Stimulated activated naive CD8-positive, alpha-beta T cell treated with anti-CD3 and anti-CD28 coated beads, Interleukin-15, amount 100 ng/mL, for 72 hours (primary cell): Measurements from ENCODE around the gene TFCP2.
A peak's percentile ranks its signal among the peaks of the same experiment; 100 is the strongest.
"Not testable (repeated sequence)": the region's sequence is repeated elsewhere in the genome, so short reads cannot be mapped to it uniquely, and the experiment has no call there.

Source experiments
- ATAC-seq: fragments of 150-1000 bp; cut with Tn5 transposase; 2 replicates; pipeline ENCODE4 v1.10.0; 2021; ENCODE audit warnings: mild to moderate bottlenecking, moderate library complexity
- DNase-seq, 2 donors: peaks; one replicate each; pipeline ENCODE4 v3.0.0; 2021 to 2022
- H3K27ac Mint-ChIP-seq, 2 donors: one replicate each; pipeline ENCODE4 v1.8.0; 2022; ENCODE audit warnings: mild to moderate bottlenecking in 2 of 2, mixed read lengths in 2 of 2, moderate library complexity in 2 of 2
- H3K27me3 Mint-ChIP-seq: one replicate; pipeline ENCODE4 v1.8.0; 2022; ENCODE audit warnings: mixed read lengths
- H3K4me1 Mint-ChIP-seq: one replicate; pipeline ENCODE4 v1.8.0; 2022; ENCODE audit warnings: mild to moderate bottlenecking, mixed read lengths
- H3K4me3 Mint-ChIP-seq, 2 donors: one replicate each; pipeline ENCODE4 v1.8.0; 2022; ENCODE audit warnings: mild to moderate bottlenecking in 2 of 2, mixed read lengths in 2 of 2, moderate library complexity in 1 of 2
- H3K9me3 Mint-ChIP-seq, 2 donors: one replicate each; pipeline ENCODE4 v1.8.0; 2022; ENCODE audit warnings: mixed read lengths in 2 of 2

Gene TFCP2, protein sequence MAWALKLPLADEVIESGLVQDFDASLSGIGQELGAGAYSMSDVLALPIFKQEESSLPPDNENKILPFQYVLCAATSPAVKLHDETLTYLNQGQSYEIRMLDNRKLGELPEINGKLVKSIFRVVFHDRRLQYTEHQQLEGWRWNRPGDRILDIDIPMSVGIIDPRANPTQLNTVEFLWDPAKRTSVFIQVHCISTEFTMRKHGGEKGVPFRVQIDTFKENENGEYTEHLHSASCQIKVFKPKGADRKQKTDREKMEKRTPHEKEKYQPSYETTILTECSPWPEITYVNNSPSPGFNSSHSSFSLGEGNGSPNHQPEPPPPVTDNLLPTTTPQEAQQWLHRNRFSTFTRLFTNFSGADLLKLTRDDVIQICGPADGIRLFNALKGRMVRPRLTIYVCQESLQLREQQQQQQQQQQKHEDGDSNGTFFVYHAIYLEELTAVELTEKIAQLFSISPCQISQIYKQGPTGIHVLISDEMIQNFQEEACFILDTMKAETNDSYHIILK

DNA sequence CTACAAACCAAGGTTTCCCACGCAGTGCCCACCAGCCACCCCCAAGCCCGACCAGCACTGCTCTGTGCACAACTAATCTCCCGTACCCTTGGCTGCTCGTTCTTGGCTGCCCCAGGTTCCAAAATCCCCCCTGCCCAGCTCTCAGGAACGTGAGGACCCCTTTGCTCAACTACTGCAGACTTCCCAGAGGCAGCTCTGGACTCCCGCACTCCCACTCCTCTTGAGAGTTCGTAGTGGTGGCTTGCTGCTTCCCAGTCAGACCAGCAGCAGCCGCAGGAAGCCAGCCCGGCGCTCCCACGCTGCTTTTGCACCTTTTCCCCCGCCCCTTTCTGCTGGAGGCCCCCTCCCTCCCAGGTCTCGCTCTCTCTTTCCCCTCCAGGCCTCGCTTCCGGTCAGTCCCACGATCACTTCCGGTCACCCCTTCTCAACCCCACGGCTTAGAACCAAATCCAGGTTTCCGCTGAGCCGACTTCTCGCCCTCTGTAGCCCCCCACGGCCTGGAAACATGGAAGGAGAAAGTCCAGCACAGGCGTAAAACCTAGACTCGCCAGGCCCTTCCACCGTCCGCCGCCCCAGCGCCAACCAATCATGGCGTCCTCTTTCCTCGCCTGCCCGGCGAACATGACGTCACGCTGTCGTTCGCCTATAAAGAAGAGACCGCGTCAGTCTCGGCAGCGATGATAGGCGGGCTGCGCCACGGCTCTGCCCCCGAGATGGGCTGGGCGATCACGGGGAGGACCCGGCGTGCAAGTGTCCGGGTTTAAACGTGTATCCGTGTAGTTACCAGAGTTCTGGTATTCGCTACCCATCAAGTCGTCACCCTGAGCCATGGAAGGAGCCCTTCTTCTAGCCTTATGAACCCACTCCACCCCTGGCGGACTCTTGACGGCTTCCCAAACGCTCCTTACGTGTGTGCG is at the start of gene TFCP2:
TSS of gene TFCP2 (minus strand) at position 621 of the 917 bp plus-strand sequence. CDS start 713 bp downstream, outside the sequence.
- DNase-seq (peak; percentile 87 to 93), ATAC-seq (peak; percentile 99)
- H3K9me3 Mint-ChIP-seq: no peaks in the 10 kb centered on the region
- peak within 1 kb of the TSS in 1 of 2 donors; percentile 89 for H3K4me3 Mint-ChIP-seq
- H3K27ac Mint-ChIP-seq: peak within 1 kb of the TSS in 1 of 2 donors; percentile 87
- H3K4me1 Mint-ChIP-seq: peaks cover 7% of the 10 kb centered on the region
- no peaks in the 10 kb centered on the region for H3K27me3 Mint-ChIP-seq

DNA sequence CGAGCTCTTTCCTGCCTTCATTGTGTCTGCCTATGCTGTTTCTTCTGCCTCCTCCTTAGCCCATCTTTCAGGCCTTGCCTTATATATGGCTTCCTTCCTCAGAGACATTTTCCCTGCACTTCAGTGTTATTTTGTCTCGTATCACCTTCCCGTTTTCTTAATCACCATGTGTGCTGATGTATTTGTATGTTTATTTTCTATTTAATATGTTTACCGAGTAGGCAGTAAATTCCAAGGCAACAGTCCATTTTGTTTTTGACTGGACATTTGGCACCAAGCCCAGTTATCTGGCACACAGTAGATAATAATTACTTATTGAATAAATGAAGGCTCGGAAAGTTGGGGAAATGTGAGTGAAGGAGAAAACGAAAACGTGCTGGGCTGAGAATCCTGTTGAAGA is 49.5 kb upstream of the TFCP2 start:
- Mint-ChIP-seq H3K9me3 (no peaks in the 10 kb centered on the region), H3K4me3 (no peak overlapping the region), H3K27me3 (no peaks in the 10 kb centered on the region), H3K27ac (no peak overlapping the region), H3K4me1 (peaks cover 13% of the 10 kb centered on the region)
- no peak for ATAC-seq
- DNase-seq: no peak

GRCh38 chr12:51219857-51220256 is 46.9 kb upstream of the TFCP2 start:
- not testable (repeated sequence) for H3K27me3 Mint-ChIP-seq

DNA sequence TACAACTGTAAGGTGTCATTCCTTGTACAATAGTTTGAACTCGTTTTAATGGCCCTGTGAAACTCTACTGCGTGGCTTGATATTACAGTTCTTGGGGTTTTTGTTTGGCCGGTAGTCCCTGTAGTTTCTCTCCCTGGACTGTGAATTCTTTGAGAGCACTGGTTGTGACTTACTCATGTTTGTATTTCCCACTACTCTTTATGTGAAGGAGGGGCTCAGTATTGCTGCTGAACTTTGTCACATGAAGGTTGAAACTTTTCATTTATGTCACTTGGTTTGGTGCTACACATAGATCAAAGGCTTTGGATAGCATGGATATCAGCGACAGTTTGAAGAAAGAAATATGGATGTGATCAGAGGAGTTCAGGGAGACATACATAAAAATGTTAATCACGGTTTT is 46.4 kb upstream of the TFCP2 start:
- Mint-ChIP-seq H3K27ac (peak overlapping the region in 1 of 2 donors; percentile 17), H3K4me3 (peak overlapping the region in 1 of 2 donors; percentile 89)
- no peak for ATAC-seq

More at GRCh38 chr12:51219857-51220256, 46.9 kb upstream of the TFCP2 start:
- peaks cover 20% of the 10 kb centered on the region for H3K4me1 Mint-ChIP-seq
- DNase-seq, ATAC-seq, H3K9me3 Mint-ChIP-seq, H3K27ac Mint-ChIP-seq, H3K4me3 Mint-ChIP-seq: not testable (repeated sequence)

GRCh38 chr12:51218607-51219161 is 45.7 kb upstream of the TFCP2 start:
- ATAC-seq (no peak), DNase-seq (peak in 1 of 2 donors; percentile 17)
- no peaks in the 10 kb centered on the region for H3K27me3 Mint-ChIP-seq
- H3K4me1 Mint-ChIP-seq: peaks cover 20% of the 10 kb centered on the region
- H3K4me3 Mint-ChIP-seq: peak overlapping the region; percentile 79 to 89
- no peaks in the 10 kb centered on the region for H3K9me3 Mint-ChIP-seq
- H3K27ac Mint-ChIP-seq: peak overlapping the region; percentile 95 to 99

More for the DNA sequence above, 46.4 kb upstream of the TFCP2 start:
- no peaks in the 10 kb centered on the region for H3K27me3 Mint-ChIP-seq
- no peaks in the 10 kb centered on the region for H3K9me3 Mint-ChIP-seq
- no peak for DNase-seq
- H3K4me1 Mint-ChIP-seq: peaks cover 20% of the 10 kb centered on the region

- ATAC-seq (peak; percentile 89), DNase-seq (peak; percentile 62 to 72)
- H3K9me3 Mint-ChIP-seq: no peaks in the 10 kb centered on the region
- H3K27me3 Mint-ChIP-seq: no peaks in the 10 kb centered on the region
- H3K4me3 Mint-ChIP-seq: peak within 1 kb of the TSS; percentile 79 to 89
- H3K27ac Mint-ChIP-seq: peak within 1 kb of the TSS; percentile 95 to 99
- peaks cover 20% of the 10 kb centered on the region for H3K4me1 Mint-ChIP-seq
Observed at GRCh38 chr12:51217968-51218606, 45.2 kb upstream of the TFCP2 start, which contains the start of gene POU6F1. Gene POU6F1, minus strand, starts transcription at chr12:51218062. Its CDS starts 11,226 bp downstream, at chr12:51206836.

DNA sequence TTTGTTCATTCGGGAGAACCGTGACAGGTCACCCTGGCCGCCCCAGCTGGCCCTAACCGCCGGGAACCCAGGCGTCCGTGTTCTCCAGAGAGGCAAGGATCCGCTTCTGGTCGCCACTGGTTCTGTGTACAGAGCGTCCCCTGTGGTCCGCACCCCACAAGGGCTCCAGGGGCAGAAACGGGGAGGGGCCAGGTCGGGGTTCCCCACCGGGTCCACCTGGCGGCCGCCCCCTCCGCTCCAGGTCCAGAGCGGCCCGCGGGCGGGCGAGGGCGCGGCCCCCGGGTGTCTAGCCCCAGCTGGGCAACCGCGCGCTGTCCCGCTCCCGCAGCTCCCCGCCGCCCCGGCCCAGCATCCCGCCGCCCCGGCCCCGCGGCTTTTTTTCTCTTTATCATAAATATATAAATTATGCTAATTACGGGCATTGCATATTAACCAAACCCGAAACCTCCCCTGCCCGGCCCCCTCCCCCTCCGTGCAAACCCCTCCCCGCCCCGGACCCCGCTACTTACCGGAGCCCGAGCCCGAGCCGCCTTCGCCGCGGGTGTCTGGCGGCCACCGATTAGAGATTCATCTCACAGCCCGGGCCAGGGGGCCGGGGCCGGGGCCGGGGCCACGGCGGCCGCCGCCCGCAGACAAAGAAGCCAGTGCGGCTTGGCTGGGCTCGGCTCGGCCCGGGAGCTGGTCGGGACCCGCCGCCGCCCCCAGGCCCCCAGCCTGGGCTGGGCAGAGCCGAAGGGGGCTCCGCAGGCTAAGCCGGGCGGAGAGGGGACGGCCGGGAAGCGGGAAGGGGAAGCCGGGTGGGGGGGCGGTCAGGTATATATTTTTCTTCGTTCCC is 44.4 kb upstream of the TFCP2 start:
- H3K4me1 Mint-ChIP-seq: peaks cover 20% of the 10 kb centered on the region
- peak; percentile 37 to 53 for DNase-seq
- peak; percentile 62 for ATAC-seq

GRCh38 chr12:51216642-51217041 is 43.7 kb upstream of the TFCP2 start:
- DNase-seq: no peak
- H3K4me1 Mint-ChIP-seq: peaks cover 20% of the 10 kb centered on the region
- H3K27me3 Mint-ChIP-seq: no peaks in the 10 kb centered on the region
- ATAC-seq: no peak
- H3K9me3 Mint-ChIP-seq: no peaks in the 10 kb centered on the region
- H3K4me3 Mint-ChIP-seq: peak overlapping the region; percentile 41 to 67
- no peak overlapping the region for H3K27ac Mint-ChIP-seq

More for the DNA sequence above, 44.4 kb upstream of the TFCP2 start:
- peak overlapping the region; percentile 79 to 89 for H3K4me3 Mint-ChIP-seq
- H3K9me3 Mint-ChIP-seq: no peaks in the 10 kb centered on the region
- H3K27me3 Mint-ChIP-seq: no peaks in the 10 kb centered on the region
- peak overlapping the region in 1 of 2 donors; percentile 99 for H3K27ac Mint-ChIP-seq

- no peak for ATAC-seq
- Mint-ChIP-seq H3K4me1 (peaks cover 20% of the 10 kb centered on the region), H3K4me3 (no peak overlapping the region), H3K27ac (no peak overlapping the region), H3K9me3 (no peaks in the 10 kb centered on the region), H3K27me3 (no peaks in the 10 kb centered on the region)
- no peak for DNase-seq
Observed at GRCh38 chr12:51214895-51215294, 42.0 kb upstream of the TFCP2 start.

DNA sequence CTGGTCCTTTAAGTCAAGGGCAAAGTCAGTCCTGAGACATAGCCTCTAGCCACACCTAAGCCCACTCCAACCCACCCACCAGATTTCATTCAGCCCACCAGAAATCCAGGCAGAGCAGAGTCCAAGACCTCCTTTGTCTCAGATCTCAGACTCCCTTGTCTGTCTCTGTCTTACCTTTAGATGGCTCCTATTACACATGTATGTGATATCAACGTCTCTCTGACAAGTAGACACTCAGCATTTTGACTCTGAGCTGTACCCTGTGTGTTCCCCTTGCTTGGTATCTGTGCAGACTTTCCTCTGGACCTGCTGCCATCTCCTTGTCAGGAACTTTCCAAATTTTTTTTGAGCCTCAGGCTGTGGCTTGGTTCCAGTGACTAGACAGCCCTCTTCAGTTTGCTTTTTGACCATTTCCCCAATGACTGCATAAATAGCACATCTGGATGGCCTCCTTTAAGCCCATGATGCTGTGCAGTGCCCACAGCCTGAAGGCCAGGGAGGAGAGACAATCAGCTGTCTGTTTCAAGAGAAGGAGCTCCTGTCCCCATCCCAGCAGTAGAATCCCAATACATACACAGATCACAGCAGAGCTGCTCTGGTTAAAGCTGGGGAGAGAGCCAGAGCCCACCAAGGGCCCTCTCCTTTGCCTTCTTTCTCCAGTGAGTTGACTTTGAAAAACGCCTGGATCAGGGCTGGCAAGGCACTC is 37.9 kb upstream of the TFCP2 start:
- ATAC-seq (no peak), DNase-seq (no peak)
- no peak overlapping the region for H3K4me3 Mint-ChIP-seq
- no peak overlapping the region for H3K27ac Mint-ChIP-seq
- no peaks in the 10 kb centered on the region for H3K27me3 Mint-ChIP-seq
- H3K9me3 Mint-ChIP-seq: no peaks in the 10 kb centered on the region
- no peaks in the 10 kb centered on the region for H3K4me1 Mint-ChIP-seq

DNA sequence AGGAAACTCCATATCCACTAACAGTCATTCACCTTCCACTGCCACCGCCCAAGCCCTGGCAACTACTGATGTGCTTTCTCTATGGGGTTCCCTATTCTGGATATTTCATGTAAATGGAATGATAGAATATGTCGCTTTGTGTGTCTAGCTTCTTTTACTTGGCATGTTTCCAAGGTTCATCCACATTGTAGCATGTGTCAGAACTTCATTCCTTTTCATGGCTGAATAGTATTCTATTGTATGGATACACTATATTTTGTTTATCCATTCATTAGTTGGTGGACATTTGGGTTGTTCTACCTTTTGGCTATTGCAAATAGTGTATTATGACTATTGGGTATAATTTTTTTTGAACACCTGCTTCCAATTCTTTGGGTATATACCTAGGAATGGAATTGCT is 36.3 kb upstream of the TFCP2 start:
- no peak for DNase-seq
- ATAC-seq: no peak

DNA sequence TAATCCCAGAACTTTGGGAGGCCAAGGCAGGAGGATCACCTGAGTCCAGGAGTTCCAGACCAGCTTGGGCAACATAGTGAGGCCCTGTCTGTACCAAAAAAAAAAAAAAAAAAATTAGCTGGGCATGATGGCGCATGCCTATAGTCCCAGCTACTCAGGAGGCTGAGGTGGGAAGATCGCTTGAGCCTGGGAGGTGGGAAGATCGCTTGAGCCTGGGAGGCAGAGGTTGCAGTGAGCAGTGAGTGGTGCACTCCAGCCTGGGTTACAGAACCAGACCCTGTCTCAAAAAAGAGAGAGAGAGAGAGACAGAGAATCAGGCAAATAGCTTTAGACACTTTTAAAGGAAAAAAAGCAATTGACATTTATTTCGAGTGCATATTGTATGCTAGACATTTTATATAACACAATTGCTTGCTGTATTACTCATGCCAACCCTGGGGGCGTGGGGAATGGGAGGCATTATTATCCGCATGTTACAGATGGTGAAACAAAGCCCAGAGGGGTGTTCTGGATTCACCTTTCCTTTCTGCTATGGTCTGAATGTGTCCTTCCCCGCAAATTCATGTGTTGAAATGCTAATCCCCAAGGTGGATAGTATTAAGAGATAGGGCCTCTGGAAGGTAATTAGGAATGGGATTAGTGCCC is 35.2 kb upstream of the TFCP2 start:
- no peaks in the 10 kb centered on the region for H3K27me3 Mint-ChIP-seq
- H3K4me1 Mint-ChIP-seq: peaks cover 8% of the 10 kb centered on the region
- ATAC-seq (no peak), DNase-seq (no peak)
- no peaks in the 10 kb centered on the region for H3K9me3 Mint-ChIP-seq
- H3K4me3 Mint-ChIP-seq: no peak overlapping the region
- no peak overlapping the region for H3K27ac Mint-ChIP-seq

More for the DNA sequence above, 36.3 kb upstream of the TFCP2 start:
- H3K27ac Mint-ChIP-seq: no peak overlapping the region
- no peak overlapping the region for H3K4me3 Mint-ChIP-seq
- no peaks in the 10 kb centered on the region for H3K27me3 Mint-ChIP-seq
- no peaks in the 10 kb centered on the region for H3K9me3 Mint-ChIP-seq
- no peaks in the 10 kb centered on the region for H3K4me1 Mint-ChIP-seq

DNA sequence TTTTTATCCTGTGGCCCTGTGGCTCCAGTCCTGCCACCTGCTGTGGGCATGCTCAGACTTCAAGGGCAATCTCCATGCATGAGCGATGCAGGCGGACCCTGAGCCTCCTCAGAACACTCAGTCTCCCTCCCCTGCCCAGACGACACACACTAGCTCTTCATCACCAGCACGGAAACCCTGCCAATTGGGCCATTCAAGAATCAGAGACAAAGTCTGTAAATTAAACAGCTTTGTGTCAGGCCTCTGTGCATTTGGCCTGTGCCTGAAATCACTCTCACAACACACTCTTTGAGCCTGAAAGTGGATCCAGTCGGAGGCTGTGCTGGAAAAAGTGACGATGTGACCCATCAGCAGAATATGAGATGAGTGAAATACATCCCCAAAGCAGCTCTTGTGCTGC is 32.4 kb upstream of the TFCP2 start:
- H3K4me3 Mint-ChIP-seq: no peak overlapping the region
- ATAC-seq (no peak), DNase-seq (no peak)
- H3K27me3 Mint-ChIP-seq: no peaks in the 10 kb centered on the region
- H3K4me1 Mint-ChIP-seq: peaks cover 13% of the 10 kb centered on the region
- peak overlapping the region in 1 of 2 donors; percentile 50 for H3K27ac Mint-ChIP-seq
- H3K9me3 Mint-ChIP-seq: no peaks in the 10 kb centered on the region
